Activated naive CD8-positive, alpha-beta T cell treated with anti-CD3 and anti-CD28 coated beads for 36 hours (primary cell): ENCODE data around the gene FREM2. TPM values are rescaled to one million over a fixed set of nuclear protein-coding genes. Genes with fewer than 3 reads are reported as not detected.
A peak's percentile ranks its signal among the peaks of the same experiment; 100 is the strongest.

ENCODE experiments used
- DNase-seq: peaks from one replicate; pipeline ENCODE4 v3.0.0; 2021
- H3K27ac Mint-ChIP-seq: one replicate; pipeline ENCODE4 v1.8.0; 2022; ENCODE audit warnings: mild to moderate bottlenecking, moderate library complexity, mixed read lengths
- H3K27me3 Mint-ChIP-seq: one replicate; pipeline ENCODE4 v1.8.0; 2022; ENCODE audit warnings: mild to moderate bottlenecking, mixed read lengths
- H3K36me3 Mint-ChIP-seq: one replicate; pipeline ENCODE4 v1.8.0; 2021; ENCODE audit warnings: mild to moderate bottlenecking, mixed read lengths
- H3K4me1 Mint-ChIP-seq: one replicate; pipeline ENCODE4 v1.8.0; 2021; ENCODE audit warnings: mixed read lengths
- H3K4me3 Mint-ChIP-seq: one replicate; pipeline ENCODE4 v1.8.0; 2022; ENCODE audit warnings: mild to moderate bottlenecking, moderate library complexity, mixed read lengths
- H3K9me3 Mint-ChIP-seq: one replicate; pipeline ENCODE4 v1.8.0; 2022; ENCODE audit warnings: mixed read lengths
- total RNA-seq, 2 experiments: library from RNA; stranded (reverse); gene quantifications; one replicate each; pipeline ENCODE4 v1.2.3, GENCODE V29; 2021

The FREM2 gene
- total RNA-seq, 2 experiments from 2014 or later: not detected

- no peak overlapping the region for H3K4me3 Mint-ChIP-seq
- H3K36me3 Mint-ChIP-seq: no peaks in the 10 kb centered on the region
- no peaks in the 10 kb centered on the region for H3K9me3 Mint-ChIP-seq
- no peak overlapping the region for H3K27ac Mint-ChIP-seq
- peaks cover 7% of the 10 kb centered on the region for H3K27me3 Mint-ChIP-seq
- DNase-seq: no peak
- H3K4me1 Mint-ChIP-seq: no peaks in the 10 kb centered on the region
Observed at GRCh38 chr13:38863536-38863935, 176.7 kb downstream of the FREM2 start.

- no peak overlapping the region for H3K27ac Mint-ChIP-seq
- peaks cover 7% of the 10 kb centered on the region for H3K27me3 Mint-ChIP-seq
- no peaks in the 10 kb centered on the region for H3K4me1 Mint-ChIP-seq
- no peaks in the 10 kb centered on the region for H3K9me3 Mint-ChIP-seq
- H3K4me3 Mint-ChIP-seq: no peak overlapping the region
- no peak for DNase-seq
- H3K36me3 Mint-ChIP-seq: no peaks in the 10 kb centered on the region
Observed at GRCh38 chr13:38866649-38867048, 179.8 kb downstream of the FREM2 start.

DNA sequence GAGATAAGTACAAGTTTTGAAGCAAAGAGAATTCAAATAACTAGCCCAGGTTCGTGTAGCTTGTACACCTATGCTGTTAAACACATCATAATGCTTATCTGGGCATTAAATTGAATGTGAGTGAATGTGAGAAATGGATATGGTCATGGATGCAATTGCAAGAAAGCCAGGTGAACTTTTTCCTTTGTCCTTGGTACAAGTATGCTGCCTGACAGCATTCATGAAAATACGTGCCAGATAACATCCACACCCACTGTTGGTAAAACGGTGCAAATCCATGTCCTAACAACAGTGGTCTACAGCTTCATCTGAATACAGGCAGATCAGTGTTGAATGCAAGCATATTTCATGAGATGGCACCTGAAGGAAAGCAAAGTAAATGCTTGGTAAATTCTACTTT, 181.5 kb downstream of the FREM2 start:
- no peaks in the 10 kb centered on the region for H3K36me3 Mint-ChIP-seq
- no peaks in the 10 kb centered on the region for H3K9me3 Mint-ChIP-seq
- peaks cover 16% of the 10 kb centered on the region for H3K27me3 Mint-ChIP-seq

GRCh38 chr13:38868870-38869269, 182.0 kb downstream of the FREM2 start:
- DNase-seq: no peak
- no peaks in the 10 kb centered on the region for H3K4me1 Mint-ChIP-seq
- H3K9me3 Mint-ChIP-seq: no peaks in the 10 kb centered on the region
- no peaks in the 10 kb centered on the region for H3K36me3 Mint-ChIP-seq
- H3K27me3 Mint-ChIP-seq: peaks cover 19% of the 10 kb centered on the region
- no peak overlapping the region for H3K27ac Mint-ChIP-seq
- H3K4me3 Mint-ChIP-seq: no peak overlapping the region

More for the DNA sequence above, 181.5 kb downstream of the FREM2 start:
- H3K27ac Mint-ChIP-seq: no peak overlapping the region
- no peaks in the 10 kb centered on the region for H3K4me1 Mint-ChIP-seq
- no peak overlapping the region for H3K4me3 Mint-ChIP-seq
- DNase-seq: no peak

- no peak for DNase-seq
- H3K36me3 Mint-ChIP-seq: no peaks in the 10 kb centered on the region
- H3K4me3 Mint-ChIP-seq: no peak overlapping the region
- H3K27me3 Mint-ChIP-seq: peaks cover 15% of the 10 kb centered on the region
- no peaks in the 10 kb centered on the region for H3K9me3 Mint-ChIP-seq
- H3K4me1 Mint-ChIP-seq: no peaks in the 10 kb centered on the region
- no peak overlapping the region for H3K27ac Mint-ChIP-seq
Observed at GRCh38 chr13:38871275-38871674, 184.4 kb downstream of the FREM2 start.

GRCh38 chr13:38872693-38873092, 185.8 kb downstream of the FREM2 start:
- H3K9me3 Mint-ChIP-seq: no peaks in the 10 kb centered on the region
- no peak overlapping the region for H3K27ac Mint-ChIP-seq
- no peak overlapping the region for H3K4me3 Mint-ChIP-seq
- no peaks in the 10 kb centered on the region for H3K36me3 Mint-ChIP-seq
- peak; percentile 15 for DNase-seq
- H3K4me1 Mint-ChIP-seq: no peaks in the 10 kb centered on the region
- peaks cover 12% of the 10 kb centered on the region for H3K27me3 Mint-ChIP-seq

GRCh38 chr13:38875186-38875875, 188.5 kb downstream of the FREM2 start:
- no peak for DNase-seq
- peaks cover 15% of the 10 kb centered on the region for H3K27me3 Mint-ChIP-seq
- no peaks in the 10 kb centered on the region for H3K9me3 Mint-ChIP-seq
- no peaks in the 10 kb centered on the region for H3K4me1 Mint-ChIP-seq
- H3K36me3 Mint-ChIP-seq: no peaks in the 10 kb centered on the region
- H3K4me3 Mint-ChIP-seq: no peak overlapping the region
- no peak overlapping the region for H3K27ac Mint-ChIP-seq

GRCh38 chr13:38879278-38879677, 192.4 kb downstream of the FREM2 start:
- H3K36me3 Mint-ChIP-seq: no peaks in the 10 kb centered on the region
- H3K27ac Mint-ChIP-seq: no peak overlapping the region
- peaks cover 8% of the 10 kb centered on the region for H3K27me3 Mint-ChIP-seq
- DNase-seq: no peak
- H3K9me3 Mint-ChIP-seq: no peaks in the 10 kb centered on the region
- H3K4me3 Mint-ChIP-seq: no peak overlapping the region
- H3K4me1 Mint-ChIP-seq: no peaks in the 10 kb centered on the region

- H3K27ac Mint-ChIP-seq: no peak overlapping the region
- DNase-seq: no peak
Observed at GRCh38 chr13:38879786-38880185, 192.9 kb downstream of the FREM2 start.

DNA sequence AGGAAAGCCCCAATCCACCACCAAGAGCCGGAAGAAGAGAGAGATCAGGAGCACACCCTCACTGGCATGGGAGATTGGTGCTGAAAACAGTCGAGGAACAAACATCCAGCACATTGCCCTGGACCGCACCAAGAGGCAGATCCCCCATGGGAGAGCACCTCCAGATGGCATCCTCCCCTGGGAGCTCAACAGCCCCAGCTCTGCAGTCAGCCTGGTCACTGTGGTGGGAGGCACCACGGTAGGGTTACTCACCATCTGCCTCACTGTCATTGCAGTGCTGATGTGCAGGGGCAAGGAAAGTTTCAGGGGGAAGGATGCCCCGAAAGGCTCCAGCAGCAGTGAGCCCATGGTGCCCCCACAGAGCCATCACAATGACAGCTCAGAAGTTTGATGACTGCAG, 193.5 kb downstream of the FREM2 start:
- H3K4me1 Mint-ChIP-seq: no peaks in the 10 kb centered on the region

More at GRCh38 chr13:38879786-38880185, 192.9 kb downstream of the FREM2 start:
- H3K36me3 Mint-ChIP-seq: no peaks in the 10 kb centered on the region
- H3K27me3 Mint-ChIP-seq: peaks cover 8% of the 10 kb centered on the region
- no peaks in the 10 kb centered on the region for H3K9me3 Mint-ChIP-seq
- no peaks in the 10 kb centered on the region for H3K4me1 Mint-ChIP-seq
- no peak overlapping the region for H3K4me3 Mint-ChIP-seq

GRCh38 chr13:38883783-38884182, 196.9 kb downstream of the FREM2 start:
- Mint-ChIP-seq H3K36me3 (no peaks in the 10 kb centered on the region), H3K27ac (no peak overlapping the region), H3K27me3 (peaks cover 22% of the 10 kb centered on the region), H3K4me3 (no peak overlapping the region), H3K4me1 (no peaks in the 10 kb centered on the region), H3K9me3 (no peaks in the 10 kb centered on the region)
- DNase-seq: no peak

More for the DNA sequence above, 193.5 kb downstream of the FREM2 start:
- Mint-ChIP-seq H3K27ac (no peak overlapping the region), H3K27me3 (peaks cover 12% of the 10 kb centered on the region), H3K4me3 (no peak overlapping the region), H3K9me3 (no peaks in the 10 kb centered on the region), H3K36me3 (no peaks in the 10 kb centered on the region)
- DNase-seq: no peak

GRCh38 chr13:38888309-38888708, 201.4 kb downstream of the FREM2 start:
- Mint-ChIP-seq H3K4me1 (no peaks in the 10 kb centered on the region), H3K27ac (no peak overlapping the region), H3K9me3 (no peaks in the 10 kb centered on the region), H3K27me3 (peaks cover 26% of the 10 kb centered on the region), H3K36me3 (no peaks in the 10 kb centered on the region), H3K4me3 (no peak overlapping the region)
- no peak for DNase-seq

DNA sequence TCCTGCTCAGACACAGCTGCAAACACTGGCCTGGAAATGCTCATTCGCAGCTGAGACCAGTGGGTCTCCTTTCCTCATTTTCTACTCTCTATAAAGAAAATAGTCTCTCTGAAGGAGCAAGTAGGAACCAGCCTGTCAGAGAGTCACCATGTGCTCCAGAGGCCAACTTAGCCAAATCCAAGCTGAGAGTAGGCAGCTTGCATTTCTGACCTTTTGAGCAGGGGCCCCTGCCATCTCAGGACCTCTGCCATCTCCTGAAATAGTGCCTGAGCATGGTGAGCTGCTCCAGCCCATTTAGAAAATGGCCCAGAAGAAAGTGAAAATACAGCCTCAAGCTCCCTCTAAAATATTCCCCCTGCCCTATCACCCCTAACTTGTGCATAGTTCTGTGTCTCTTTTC, 208.2 kb downstream of the FREM2 start:
- H3K4me1 Mint-ChIP-seq: no peaks in the 10 kb centered on the region

DNA sequence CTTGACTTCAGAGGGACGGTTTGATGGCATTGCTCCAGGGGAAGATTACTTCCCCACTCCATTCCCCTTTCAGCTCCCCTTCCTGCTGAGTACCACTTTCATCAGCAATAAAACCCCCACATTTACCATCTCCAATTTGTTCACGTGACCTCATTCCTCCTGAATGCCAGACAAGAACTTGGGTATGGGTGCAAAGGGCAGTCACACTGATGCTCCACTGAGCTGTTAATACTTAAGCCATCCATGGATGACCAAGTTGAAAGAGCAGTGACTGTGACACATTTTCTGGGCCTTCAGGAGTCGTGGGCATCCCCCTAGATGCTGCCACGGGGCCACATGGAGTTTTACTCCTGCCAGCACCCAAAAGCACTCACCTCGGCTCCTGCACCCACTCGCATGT, 210.6 kb downstream of the FREM2 start:
- no peak for DNase-seq
- H3K4me1 Mint-ChIP-seq: no peaks in the 10 kb centered on the region
- no peak overlapping the region for H3K27ac Mint-ChIP-seq
- no peak overlapping the region for H3K4me3 Mint-ChIP-seq
- no peaks in the 10 kb centered on the region for H3K27me3 Mint-ChIP-seq
- H3K9me3 Mint-ChIP-seq: no peaks in the 10 kb centered on the region
- H3K36me3 Mint-ChIP-seq: no peaks in the 10 kb centered on the region

More for the DNA sequence above, 208.2 kb downstream of the FREM2 start:
- Mint-ChIP-seq H3K36me3 (no peaks in the 10 kb centered on the region), H3K27me3 (peaks cover 6% of the 10 kb centered on the region), H3K27ac (no peak overlapping the region), H3K4me3 (no peak overlapping the region), H3K9me3 (no peaks in the 10 kb centered on the region)
- no peak for DNase-seq

GRCh38 chr13:38898481-38898880, 211.6 kb downstream of the FREM2 start:
- Mint-ChIP-seq H3K36me3 (no peaks in the 10 kb centered on the region), H3K4me1 (no peaks in the 10 kb centered on the region), H3K27ac (no peak overlapping the region), H3K4me3 (no peak overlapping the region), H3K27me3 (no peaks in the 10 kb centered on the region), H3K9me3 (no peaks in the 10 kb centered on the region)
- DNase-seq: no peak

GRCh38 chr13:38899571-38899970, 212.7 kb downstream of the FREM2 start:
- DNase-seq: no peak
- H3K27ac Mint-ChIP-seq: no peak overlapping the region
- H3K4me3 Mint-ChIP-seq: no peak overlapping the region
- peaks cover 5% of the 10 kb centered on the region for H3K27me3 Mint-ChIP-seq
- no peaks in the 10 kb centered on the region for H3K36me3 Mint-ChIP-seq
- H3K4me1 Mint-ChIP-seq: no peaks in the 10 kb centered on the region
- H3K9me3 Mint-ChIP-seq: no peaks in the 10 kb centered on the region
